GM18505 (cell line): Measurements from ENCODE around the gene KRT76.

ENCODE experiments used
- ATAC-seq: cut with Tn5 transposase; IDR thresholded peaks from one replicate; pipeline ENCODE4 v1.9.1; 2021; ENCODE audit not compliant: unreplicated experiment
- POLR2A ChIP-seq: IDR thresholded peaks from 4 replicates; pipeline ENCODE4 v1.6.1; 2011; ENCODE audit warnings: borderline replicate concordance; ENCODE audit not compliant: insufficient read depth, insufficient read length; ENCODE audit errors: extremely low read depth

KRT76 gene

DNA sequence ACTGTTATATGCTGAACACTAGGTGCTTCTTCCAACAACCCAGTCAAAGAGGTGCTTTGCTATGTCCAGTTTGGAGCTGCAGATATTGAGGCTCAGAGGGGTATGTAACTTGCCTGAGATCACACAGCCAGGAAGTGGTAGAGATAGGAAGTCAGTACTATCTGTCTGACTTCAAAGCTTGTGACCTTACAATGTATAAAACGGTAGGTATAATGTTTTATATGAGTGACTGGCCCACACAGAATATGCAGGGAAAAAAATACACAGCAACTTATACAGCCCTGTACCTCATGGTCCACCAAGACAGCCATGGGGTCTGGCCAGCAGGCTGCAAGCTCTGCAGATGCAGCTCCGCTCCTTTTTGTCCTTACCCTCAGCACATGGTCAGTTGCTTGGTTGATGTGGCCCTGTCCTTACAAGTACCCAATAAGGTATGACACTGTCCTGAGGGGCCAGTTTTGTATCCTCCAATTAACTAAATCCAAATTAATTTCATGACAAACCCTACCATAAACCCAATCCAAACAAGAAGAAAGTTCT lies 40.6 kb upstream of the KRT76 start:
- TF ChIP-seq POLR2A: no peak
- ATAC-seq: no peak

- no peak for TF ChIP-seq POLR2A
- no peak for ATAC-seq
These were observed 40.0 kb upstream of the KRT76 start for GRCh38 chr12:52817003-52817698.

DNA sequence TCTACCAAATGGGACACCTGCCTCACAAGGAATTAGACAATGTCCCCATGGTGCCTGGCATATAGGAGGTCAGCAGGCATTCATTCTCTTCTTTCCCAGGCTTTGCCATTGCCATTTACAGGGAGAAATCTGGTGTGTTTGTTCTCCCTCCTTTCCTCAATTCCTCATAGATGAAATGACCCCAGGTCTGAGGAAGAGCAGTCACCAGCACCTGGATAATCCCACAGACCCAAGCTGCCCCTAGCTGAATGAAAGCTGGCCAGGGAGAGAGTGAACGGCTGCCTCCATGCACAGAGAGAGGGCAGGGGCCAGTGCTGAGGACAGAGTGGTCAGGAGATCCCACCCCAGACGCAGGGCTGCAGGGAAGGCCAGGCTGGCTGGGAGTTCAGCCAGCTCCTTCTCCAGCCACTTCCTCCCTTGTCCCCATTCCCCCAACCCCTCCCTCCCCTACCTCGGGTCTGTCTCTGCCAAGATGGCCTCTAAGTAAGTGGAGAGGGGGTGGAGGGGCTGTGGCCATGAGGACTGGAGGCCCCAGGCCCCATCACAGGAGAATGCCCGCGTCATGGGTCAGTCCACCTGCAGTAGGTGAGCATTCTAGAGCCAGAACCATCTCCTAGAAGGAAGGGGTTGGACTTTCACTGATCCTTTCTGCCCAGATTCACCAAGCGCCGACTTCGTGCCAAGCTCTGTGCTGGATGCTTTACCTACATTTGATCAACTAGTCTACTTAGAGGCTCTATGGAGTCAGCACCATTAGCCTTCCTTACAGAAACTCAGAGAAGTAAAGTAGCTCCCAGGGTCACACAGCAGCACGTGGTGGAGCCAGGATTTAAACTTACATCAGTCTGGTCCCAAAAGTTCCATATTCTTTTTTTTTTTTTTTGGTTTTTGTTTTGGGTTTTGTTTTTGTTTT lies 38.8 kb upstream of the KRT76 start:
- ATAC-seq: no peak
- TF ChIP-seq POLR2A: no peak

DNA sequence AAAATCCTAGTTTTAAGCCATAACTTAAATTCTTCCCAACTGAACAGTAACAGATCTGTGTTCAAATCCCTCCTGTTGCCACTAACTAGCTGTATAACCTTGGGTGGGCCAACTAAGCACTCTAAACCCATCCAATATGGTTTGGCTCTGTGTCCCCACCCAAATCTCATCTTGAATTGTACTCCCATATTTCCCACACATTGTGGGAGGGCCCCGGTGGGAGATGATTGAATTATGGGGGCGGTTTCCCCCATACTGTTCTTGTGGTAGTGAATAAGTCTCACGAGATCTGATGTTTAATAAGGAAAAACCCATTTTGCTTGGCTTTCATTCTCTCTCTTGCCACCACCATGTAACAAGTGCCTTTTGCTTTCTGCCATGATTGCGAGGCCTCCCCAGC lies 38.0 kb upstream of the KRT76 start:
- no peak for TF ChIP-seq POLR2A
- ATAC-seq: no peak

DNA sequence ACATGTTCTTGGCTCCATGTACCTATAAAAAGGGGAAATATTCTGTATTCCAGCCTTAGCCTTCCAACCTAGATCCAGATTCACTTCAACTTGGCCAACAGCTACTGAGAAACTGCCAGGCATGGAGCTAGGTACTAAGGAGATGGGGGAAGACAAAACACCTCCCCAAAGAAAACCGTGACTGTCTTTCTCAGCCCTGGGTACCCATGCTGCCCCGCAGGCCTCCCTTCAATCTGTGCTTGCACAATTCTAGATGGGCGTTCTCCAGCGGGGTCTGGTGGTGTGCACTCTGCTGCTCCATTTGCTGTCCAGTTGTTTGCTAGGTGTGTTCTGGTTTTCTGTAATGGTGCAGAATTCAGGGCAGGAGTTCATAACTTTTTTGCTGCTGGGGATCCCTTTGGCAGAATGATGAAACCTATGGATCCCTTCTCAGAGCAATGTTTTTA lies 37.6 kb upstream of the KRT76 start:
- no peak for TF ChIP-seq POLR2A
- no peak for ATAC-seq

GRCh38 chr12:52813885-52814709 lies 37.0 kb upstream of the KRT76 start, which contains the start of gene KRT4:
KRT4 (minus strand) TSS chr12:52814116; CDS start chr12:52814058, 58 bp downstream.
- ATAC-seq: no peak
- no peak for TF ChIP-seq POLR2A

- no peak for TF ChIP-seq POLR2A
- no peak for ATAC-seq
These were observed 36.2 kb upstream of the KRT76 start for GRCh38 chr12:52813203-52813819.

GRCh38 chr12:52812749-52813148 lies 35.6 kb upstream of the KRT76 start:
- no peak for TF ChIP-seq POLR2A
- no peak for ATAC-seq

GRCh38 chr12:52812073-52812400 lies 34.9 kb upstream of the KRT76 start:
- no peak for ATAC-seq
- no peak for TF ChIP-seq POLR2A

DNA sequence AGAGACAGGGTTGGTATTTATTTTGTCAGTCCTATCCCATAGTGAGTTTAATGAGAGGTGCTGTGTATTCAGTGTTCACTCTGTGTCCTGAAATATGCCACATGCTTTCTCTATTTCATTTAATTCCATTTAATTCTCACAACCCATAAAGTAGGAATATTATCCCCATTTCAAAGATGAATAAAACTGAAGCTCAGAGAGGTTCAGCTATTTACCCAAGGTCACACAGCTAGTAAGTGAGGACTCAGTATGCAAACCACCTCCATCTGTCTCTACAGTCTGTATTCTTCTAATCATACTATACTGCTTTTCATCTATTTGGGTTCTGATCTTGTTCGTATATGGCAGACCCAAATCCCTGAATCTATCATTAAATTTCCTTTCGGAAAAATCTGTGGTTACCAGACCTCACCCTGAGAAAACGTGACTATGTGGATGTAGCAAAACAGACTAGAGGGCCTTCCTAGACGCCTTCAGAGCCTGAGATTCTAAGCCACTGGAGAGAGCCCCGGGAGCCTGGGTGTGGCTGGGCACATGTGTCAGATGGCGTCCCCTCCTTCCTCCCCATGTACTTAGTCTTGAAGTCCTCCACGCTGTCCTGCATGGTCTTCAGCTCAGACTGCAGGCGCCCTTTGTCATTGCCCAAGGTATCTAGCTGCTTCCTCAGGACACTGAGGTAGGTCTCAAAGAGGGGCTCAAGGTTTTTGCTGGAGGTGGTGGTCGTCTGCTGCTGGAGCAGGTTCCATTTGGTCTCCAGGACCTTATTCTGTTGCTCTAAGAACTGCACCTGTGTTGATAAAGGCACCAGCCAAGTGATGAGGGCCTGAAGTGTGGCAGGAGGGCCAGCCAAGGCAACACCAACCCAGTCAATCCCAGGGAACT lies 34.3 kb upstream of the KRT76 start:
- ATAC-seq: no peak
- no peak for TF ChIP-seq POLR2A

GRCh38 chr12:52810554-52810953 lies 33.4 kb upstream of the KRT76 start:
- no peak for ATAC-seq
- TF ChIP-seq POLR2A: no peak

- no peak for TF ChIP-seq POLR2A
- no peak for ATAC-seq
These were observed 32.0 kb upstream of the KRT76 start for GRCh38 chr12:52809166-52809565.
